ENCODE measurements around the gene TLE7. TPM values are rescaled to one million over a fixed set of nuclear protein-coding genes. Genes with fewer than 3 reads are reported as not detected.

The TLE7 gene
- total RNA-seq, 1 experiment from 2014 or later, result not detected

GRCh38 chr16:71460941-71461340 is 19.1 kb upstream of the TLE7 start:
- Mint-ChIP-seq H3K27ac (ENCODE audit: unreplicated experiment) (no peak overlapping the region), H3K4me3 (ENCODE audit: low read depth, unreplicated experiment) (peak overlapping the region; percentile 97), H3K36me3 (ENCODE audit: insufficient read depth, unreplicated experiment) (peaks cover 18% of the 10 kb centered on the region), H3K27me3 (ENCODE audit: unreplicated experiment) (no peaks in the 10 kb centered on the region), H3K4me1 (ENCODE audit: low read depth, unreplicated experiment) (peaks cover 19% of the 10 kb centered on the region), H3K9me3 (ENCODE audit: low read depth, unreplicated experiment) (peaks cover 2% of the 10 kb centered on the region)
- BruUV-seq (replicated peaks), result no TSS peak
- no peak for DNase-seq
- intact Hi-C loops (cut with micrococcal nuclease; ENCODE audit: unreplicated experiment), result no loop called here
- CTCF ChIA-PET, result no interaction called here
- no peak for TF ChIP-seq CTCF (IDR thresholded peaks at IDR 0.05; ENCODE audit: unreplicated experiment)

- no peak for DNase-seq
- H3K36me3 Mint-ChIP-seq (ENCODE audit: insufficient read depth, unreplicated experiment), result peaks cover 24% of the 10 kb centered on the region
- H3K4me3 Mint-ChIP-seq (ENCODE audit: low read depth, unreplicated experiment), result no peak overlapping the region
- H3K9me3 Mint-ChIP-seq (ENCODE audit: low read depth, unreplicated experiment), result peaks cover 3% of the 10 kb centered on the region
- H3K4me1 Mint-ChIP-seq (ENCODE audit: low read depth, unreplicated experiment), result peaks cover 19% of the 10 kb centered on the region
- BruUV-seq (replicated peaks), result no TSS peak
- TF ChIP-seq CTCF (IDR thresholded peaks at IDR 0.05; ENCODE audit: unreplicated experiment), result no peak
- CTCF ChIA-PET, result no interaction called here
- H3K27ac Mint-ChIP-seq (ENCODE audit: unreplicated experiment), result no peak overlapping the region
- H3K27me3 Mint-ChIP-seq (ENCODE audit: unreplicated experiment), result no peaks in the 10 kb centered on the region
- intact Hi-C loops (cut with micrococcal nuclease; ENCODE audit: unreplicated experiment), result no loop called here
These were observed 18.4 kb upstream of the TLE7 start for GRCh38 chr16:71460236-71460635.

GRCh38 chr16:71459510-71459909 is 17.7 kb upstream of the TLE7 start:
- CTCF ChIA-PET, result no interaction called here
- DNase-seq, result no peak
- H3K4me1 Mint-ChIP-seq (ENCODE audit: low read depth, unreplicated experiment), result peaks cover 19% of the 10 kb centered on the region
- no peak for TF ChIP-seq CTCF (IDR thresholded peaks at IDR 0.05; ENCODE audit: unreplicated experiment)
- BruUV-seq (replicated peaks), result no TSS peak
- H3K27me3 Mint-ChIP-seq (ENCODE audit: unreplicated experiment), result no peaks in the 10 kb centered on the region
- no peak overlapping the region for H3K4me3 Mint-ChIP-seq (ENCODE audit: low read depth, unreplicated experiment)
- peaks cover 9% of the 10 kb centered on the region for H3K9me3 Mint-ChIP-seq (ENCODE audit: low read depth, unreplicated experiment)
- no peak overlapping the region for H3K27ac Mint-ChIP-seq (ENCODE audit: unreplicated experiment)
- intact Hi-C loops (cut with micrococcal nuclease; ENCODE audit: unreplicated experiment), result no loop called here
- H3K36me3 Mint-ChIP-seq (ENCODE audit: insufficient read depth, unreplicated experiment), result peaks cover 31% of the 10 kb centered on the region

GRCh38 chr16:71456801-71457200 is 14.9 kb upstream of the TLE7 start:
- Mint-ChIP-seq H3K9me3 (ENCODE audit: low read depth, unreplicated experiment) (peaks cover 18% of the 10 kb centered on the region), H3K27ac (ENCODE audit: unreplicated experiment) (no peak overlapping the region), H3K27me3 (ENCODE audit: unreplicated experiment) (no peaks in the 10 kb centered on the region), H3K4me3 (ENCODE audit: low read depth, unreplicated experiment) (no peak overlapping the region), H3K4me1 (ENCODE audit: low read depth, unreplicated experiment) (peaks cover under 1% of the 10 kb centered on the region), H3K36me3 (ENCODE audit: insufficient read depth, unreplicated experiment) (peaks cover 30% of the 10 kb centered on the region)
- TF ChIP-seq CTCF (IDR thresholded peaks at IDR 0.05; ENCODE audit: unreplicated experiment), result no peak
- BruUV-seq (replicated peaks), result no TSS peak
- intact Hi-C loops (cut with micrococcal nuclease; ENCODE audit: unreplicated experiment), result no loop called here
- CTCF ChIA-PET, result interaction anchor here (0.7 kb wide), 1 partner anchor 18 kb away, joined by 3 read pairs; no protein-coding TSS in a partner anchor
- DNase-seq, result no peak
